K562 (cell line): ENCODE results near the gene HPD. TPM values are rescaled to one million over a fixed set of nuclear protein-coding genes. Genes with fewer than 3 reads are reported as not detected.

Experiments used
- ATF2 ChIP-seq: sonication (generic); formaldehyde crosslinking; IDR thresholded peaks from 2 replicates; pipeline ENCODE4 v1.8.1; 2022; ENCODE audit warnings: missing genetic modification reagents
- ATF4 ChIP-seq: fragments of 450-650 bp; formaldehyde crosslinking; IDR thresholded peaks from 2 replicates; pipeline ENCODE4 v1.4.0; 2022; ENCODE audit warnings: mild to moderate bottlenecking, moderate library complexity
- BMI1 ChIP-seq: fragments of 150-350 bp; IDR thresholded peaks from 2 replicates; pipeline ENCODE4 v1.6.1; 2014; ENCODE audit warnings: low read length
- BRD4 ChIP-seq: fragments of 200-600 bp; sonication (generic); IDR thresholded peaks from 2 replicates; pipeline ENCODE4 v1.6.1; 2017; ENCODE audit warnings: inconsistent platforms
- ELF2 ChIP-seq: fragments of 250-450 bp; sonication (Bioruptor Pico); IDR thresholded peaks from 2 replicates; pipeline ENCODE4 v1.5.0; 2021; ENCODE audit warnings: mild to moderate bottlenecking
- EP400 ChIP-seq: fragments of 450-650 bp; IDR thresholded peaks from 2 replicates; pipeline ENCODE4 v1.6.1; 2017; ENCODE audit warnings: antibody characterized with exemption, mild to moderate bottlenecking, moderate library complexity
- HDGF ChIP-seq: fragments of 450-650 bp; IDR thresholded peaks from 2 replicates; pipeline ENCODE4 v1.6.1; 2016
- KAT8 ChIP-seq: fragments of 450-650 bp; IDR thresholded peaks from 2 replicates; pipeline ENCODE4 v1.6.1; 2016; ENCODE audit warnings: low read depth, mild to moderate bottlenecking
- MITF ChIP-seq: IDR thresholded peaks from 2 replicates; pipeline ENCODE4 v1.6.1; 2014; ENCODE audit warnings: antibody characterized with exemption
- POLR2H ChIP-seq: IDR thresholded peaks from 2 replicates; pipeline ENCODE4 v1.6.1; 2016; ENCODE audit warnings: missing genetic modification characterization, low read depth, mild to moderate bottlenecking, control low read depth, missing compliant biosample characterization, moderate library complexity
- SAP30 ChIP-seq: fragments of 200-600 bp; sonication (generic); IDR thresholded peaks from 2 replicates; pipeline ENCODE4 v1.6.1; 2012; ENCODE audit warnings: borderline replicate concordance, low read depth, mild to moderate bottlenecking, moderate library complexity, low read length, control low read depth, inconsistent platforms; ENCODE audit not compliant: insufficient read depth, poor library complexity, severe bottlenecking
- SMAD2 ChIP-seq: fragments of 150-350 bp; IDR thresholded peaks from 2 replicates; pipeline ENCODE4 v1.6.1; 2014; ENCODE audit warnings: low read depth, mild to moderate bottlenecking, low read length
- STAG1 ChIP-seq: sonication (generic); formaldehyde crosslinking; IDR thresholded peaks from 2 replicates; pipeline ENCODE4 v1.5.0; 2020; ENCODE audit warnings: missing genetic modification reagents, borderline replicate concordance
- TAF9B ChIP-seq: fragments of 450-650 bp; IDR thresholded peaks from 2 replicates; pipeline ENCODE4 v1.6.1; 2018; ENCODE audit warnings: mild to moderate bottlenecking; ENCODE audit not compliant: partially characterized antibody
- THRAP3 ChIP-seq: fragments of 450-650 bp; IDR thresholded peaks from 2 replicates; pipeline ENCODE4 v1.6.1; 2016; ENCODE audit warnings: mild to moderate bottlenecking, inconsistent platforms, borderline replicate concordance
- U2AF2 ChIP-seq: fragments of 200-400 bp; formaldehyde crosslinking; optimal IDR thresholded peaks from 2 replicates; pipeline ENCODE3; 2017; ENCODE audit warnings: low read depth, mild to moderate bottlenecking, low read length
- ZNF24 ChIP-seq: fragments of 450-650 bp; IDR thresholded peaks from 2 replicates; pipeline ENCODE4 v1.6.1; 2016
- polyA plus RNA-seq, 8 experiments: library from polyadenylated mRNA; depleted of rRNA in 4 of 8; stranded (reverse) in 5 of 8; unstranded in 3 of 8; fragments of >200 nt; fragmentation: Nextera tagmentation in 2 of 8; fragmentation: Illumina TruSeq in 1 of 8; extraction: Ambion mirVana in 2 of 8; extraction: Trizol in 1 of 8; gene quantifications; 2 replicates each; pipeline versions ENCODE4 v1.2.1 to v1.2.3, GENCODE V29; 2011 to 2014; ENCODE audit warnings: inconsistent platforms in 1 of 8, missing spikeins in 1 of 8
- total RNA-seq, 7 experiments: library from RNA; depleted of rRNA in 6 of 7; stranded (reverse); fragments of >200 nt in 6 of 7; fragmentation: Illumina TruSeq in 2 of 7; extraction: Trizol in 2 of 7; gene quantifications; 2 replicates each; pipeline versions ENCODE4 v1.2.1 to v1.2.3, GENCODE V29; 2011 to 2021; ENCODE audit warnings: low replicate concordance in 1 of 7
- TF ChIP-seq, protein P1 (sequence below): sonication (generic); formaldehyde crosslinking; IDR thresholded peaks from 2 replicates; pipeline ENCODE4 v1.8.1; 2023; ENCODE audit warnings: mild to moderate bottlenecking, missing genetic modification reagents, moderate library complexity
- TF ChIP-seq, protein P2 (sequence below), 2 experiments: IDR thresholded peaks; 2 replicates each; pipeline ENCODE4 v1.6.1; 2012; ENCODE audit warnings: improper control_type of control experiment in 2 of 2, low read depth in 2 of 2, low read length in 2 of 2, borderline replicate concordance in 1 of 2

The HPD gene
- total and polyA plus RNA-seq, 9 of the 15 experiments (the other 6 are each of a cell fraction or from before 2014, with no cell fraction given): 0.06 to 0.29 (median 0.07) TPM; not detected in 4

DNA sequence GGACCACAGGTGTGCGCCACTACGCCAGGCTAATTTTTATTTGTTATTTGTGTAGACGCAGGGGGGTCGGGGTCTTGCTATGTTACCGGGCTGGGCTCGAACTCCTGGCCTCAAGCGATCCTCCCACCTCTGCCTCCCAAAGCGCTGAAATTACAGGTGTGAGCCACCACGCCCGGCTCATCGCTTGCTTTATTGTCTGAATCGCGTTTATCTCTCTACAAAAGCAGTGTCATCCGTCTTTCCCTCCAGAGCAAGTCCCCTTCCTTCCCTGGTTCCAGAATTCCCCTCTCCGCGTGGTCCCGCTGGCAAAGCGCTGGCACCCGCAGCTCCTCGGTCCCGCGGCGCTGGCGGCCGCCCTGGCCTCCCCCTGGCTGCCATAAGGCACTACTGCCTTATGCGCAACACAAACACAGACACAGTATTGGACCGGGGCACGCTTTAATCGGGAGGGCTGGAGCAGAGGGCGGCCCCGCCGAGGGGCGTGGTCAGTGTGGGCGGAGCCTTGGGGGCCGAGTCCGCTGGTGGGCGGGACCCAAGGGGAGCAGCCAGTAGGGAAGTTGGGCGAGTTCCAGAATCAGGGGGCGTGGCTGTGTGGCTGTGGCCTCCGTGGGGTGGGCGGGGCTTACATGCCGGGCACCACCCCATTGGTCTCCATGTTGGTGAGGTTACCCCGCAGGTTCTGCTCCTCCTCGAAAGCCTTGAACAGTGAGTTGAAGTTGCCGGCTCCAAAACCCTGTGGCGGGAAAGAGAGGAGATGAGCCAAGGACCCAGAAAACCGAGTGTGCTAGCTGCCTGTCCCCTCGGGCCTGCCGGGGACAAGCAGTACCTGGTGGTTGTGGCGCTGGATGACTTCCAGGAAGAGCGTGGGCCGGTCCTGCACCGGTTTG is 19.3 kb downstream of the HPD start (continued):
- TF ChIP-seq SMAD2 (no peak), ELF2 (CRISPR knock-in tag) (no peak), POLR2H (tag) (0 out of 2 replicates have a peak, but pooled peaks have one; percentile 43), ZNF24 (no peak), BRD4 (no peak), ATF4 (CRISPR knock-in tag) (no peak), ATF2 (CRISPR knock-in tag) (no peak), KAT8 (no peak), TAF9B (no peak), U2AF2 (no peak), MITF (no peak), EP400 (peak; percentile 75), THRAP3 (no peak), STAG1 (no peak), BMI1 (no peak), SAP30 (peak; percentile 30), HDGF (peak; percentile 43; the same call in 1 of the 2 replicates)
- TF ChIP-seq, protein P1, sequence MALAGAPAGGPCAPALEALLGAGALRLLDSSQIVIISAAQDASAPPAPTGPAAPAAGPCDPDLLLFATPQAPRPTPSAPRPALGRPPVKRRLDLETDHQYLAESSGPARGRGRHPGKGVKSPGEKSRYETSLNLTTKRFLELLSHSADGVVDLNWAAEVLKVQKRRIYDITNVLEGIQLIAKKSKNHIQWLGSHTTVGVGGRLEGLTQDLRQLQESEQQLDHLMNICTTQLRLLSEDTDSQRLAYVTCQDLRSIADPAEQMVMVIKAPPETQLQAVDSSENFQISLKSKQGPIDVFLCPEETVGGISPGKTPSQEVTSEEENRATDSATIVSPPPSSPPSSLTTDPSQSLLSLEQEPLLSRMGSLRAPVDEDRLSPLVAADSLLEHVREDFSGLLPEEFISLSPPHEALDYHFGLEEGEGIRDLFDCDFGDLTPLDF: 0 out of 2 replicates have a peak, but pooled peaks have one; percentile 14
- TF ChIP-seq, protein P2, sequence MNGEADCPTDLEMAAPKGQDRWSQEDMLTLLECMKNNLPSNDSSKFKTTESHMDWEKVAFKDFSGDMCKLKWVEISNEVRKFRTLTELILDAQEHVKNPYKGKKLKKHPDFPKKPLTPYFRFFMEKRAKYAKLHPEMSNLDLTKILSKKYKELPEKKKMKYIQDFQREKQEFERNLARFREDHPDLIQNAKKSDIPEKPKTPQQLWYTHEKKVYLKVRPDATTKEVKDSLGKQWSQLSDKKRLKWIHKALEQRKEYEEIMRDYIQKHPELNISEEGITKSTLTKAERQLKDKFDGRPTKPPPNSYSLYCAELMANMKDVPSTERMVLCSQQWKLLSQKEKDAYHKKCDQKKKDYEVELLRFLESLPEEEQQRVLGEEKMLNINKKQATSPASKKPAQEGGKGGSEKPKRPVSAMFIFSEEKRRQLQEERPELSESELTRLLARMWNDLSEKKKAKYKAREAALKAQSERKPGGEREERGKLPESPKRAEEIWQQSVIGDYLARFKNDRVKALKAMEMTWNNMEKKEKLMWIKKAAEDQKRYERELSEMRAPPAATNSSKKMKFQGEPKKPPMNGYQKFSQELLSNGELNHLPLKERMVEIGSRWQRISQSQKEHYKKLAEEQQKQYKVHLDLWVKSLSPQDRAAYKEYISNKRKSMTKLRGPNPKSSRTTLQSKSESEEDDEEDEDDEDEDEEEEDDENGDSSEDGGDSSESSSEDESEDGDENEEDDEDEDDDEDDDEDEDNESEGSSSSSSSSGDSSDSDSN (IDR thresholded peaks at IDR 0.05; ENCODE audit: borderline replicate concordance in 1 of 2, low read depth in 2 of 2, low read length in 2 of 2): no peak
